DMS153 treated with DMSO at 0.1 percent for 48 hours (cell line): ENCODE results near the gene AGAP1.
A peak's percentile ranks its signal among the peaks of the same experiment; 100 is the strongest.

ENCODE experiments used
- DNase-seq: peaks from one replicate; lab custom pipeline; 2025; ENCODE audit not compliant: unreplicated experiment; lab: John Stamatoyannopoulos, UW

The AGAP1 gene

DNA sequence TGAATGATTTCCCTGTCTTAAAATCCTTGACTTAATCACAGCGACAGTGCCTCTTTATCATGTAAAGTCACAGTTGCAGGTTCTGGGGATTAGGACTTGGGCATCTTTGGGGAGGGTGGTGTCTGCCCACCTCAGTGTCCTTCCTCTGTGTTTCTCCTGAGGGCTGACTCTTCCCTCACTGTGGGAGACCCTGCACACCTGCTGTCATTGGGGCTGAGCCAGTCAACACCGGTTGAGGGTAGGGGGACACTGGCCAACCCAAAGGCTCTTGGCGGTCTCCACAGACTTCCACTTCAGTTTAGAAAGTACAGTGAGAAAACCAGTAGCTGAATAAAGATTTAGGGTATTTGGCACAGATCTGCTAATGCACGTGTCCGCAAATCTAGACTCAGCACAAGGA, 36.9 kb downstream of the AGAP1 start:
- no peak for DNase-seq

GRCh38 chr2:235532307-235532706, 38.5 kb downstream of the AGAP1 start:
- no peak for DNase-seq

GRCh38 chr2:235533198-235533597, 39.4 kb downstream of the AGAP1 start:
- DNase-seq, result no peak

DNA sequence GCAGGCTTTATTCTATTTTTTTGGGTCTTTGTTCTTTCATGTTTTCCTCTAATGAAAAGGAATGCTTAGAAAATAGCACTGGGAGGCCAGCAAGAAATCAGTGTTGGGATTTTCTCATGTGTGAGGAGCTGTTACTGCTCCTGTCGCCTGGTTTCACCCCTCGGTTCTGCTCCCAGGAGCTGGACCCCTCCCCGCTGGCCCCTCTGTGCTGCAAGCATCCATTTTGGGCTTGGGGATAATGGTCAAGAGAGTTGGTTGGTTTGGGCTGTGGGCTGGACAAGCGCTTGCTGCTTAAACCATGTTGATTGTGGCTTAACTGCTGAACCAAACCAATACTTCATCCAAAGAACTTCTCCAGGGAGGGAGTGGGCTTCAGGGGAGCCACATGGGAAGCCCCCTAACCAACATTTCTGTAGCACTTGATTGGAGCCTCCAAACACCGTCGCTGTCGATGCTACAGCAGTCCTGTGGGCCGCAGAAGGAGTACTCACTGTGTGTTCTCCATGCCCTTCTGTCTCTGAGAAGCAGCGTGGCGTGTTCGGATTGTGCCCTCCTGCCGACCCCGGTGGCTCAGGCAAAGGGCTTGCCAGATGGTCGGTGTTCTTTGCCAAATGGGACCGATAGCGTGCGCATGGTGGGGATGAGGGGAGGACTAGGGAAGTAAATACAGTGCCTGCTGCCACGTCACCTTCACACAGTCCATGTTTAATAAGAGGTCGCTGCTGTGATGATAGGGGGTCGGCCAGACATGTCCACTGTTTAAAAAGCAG, 40.0 kb downstream of the AGAP1 start:
- no peak for DNase-seq

- peak; percentile 39 for DNase-seq
These were observed 41.0 kb downstream of the AGAP1 start for GRCh38 chr2:235534678-235535422.

GRCh38 chr2:235535423-235536130, 41.7 kb downstream of the AGAP1 start:
- DNase-seq, result no peak

DNA sequence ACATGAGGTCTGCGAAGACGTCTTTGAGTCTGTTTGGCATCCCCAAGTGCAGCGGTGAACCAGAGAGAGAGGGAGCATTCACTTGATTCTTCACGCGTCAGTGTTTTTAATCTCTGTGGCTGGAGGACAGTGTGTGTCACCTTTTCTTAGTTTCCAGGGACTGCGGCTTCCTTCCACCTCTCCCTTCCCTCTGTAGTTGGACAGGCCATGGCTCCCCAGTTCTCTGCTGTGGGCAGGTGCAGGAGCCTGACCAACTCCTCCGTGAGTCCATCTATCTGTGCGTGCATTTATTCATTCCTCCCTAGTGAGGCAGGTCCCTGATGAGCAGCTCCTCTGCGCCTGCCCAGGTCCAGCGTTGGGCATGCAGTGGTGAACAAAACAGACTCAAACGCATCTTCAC, 42.9 kb downstream of the AGAP1 start:
- no peak for DNase-seq

DNA sequence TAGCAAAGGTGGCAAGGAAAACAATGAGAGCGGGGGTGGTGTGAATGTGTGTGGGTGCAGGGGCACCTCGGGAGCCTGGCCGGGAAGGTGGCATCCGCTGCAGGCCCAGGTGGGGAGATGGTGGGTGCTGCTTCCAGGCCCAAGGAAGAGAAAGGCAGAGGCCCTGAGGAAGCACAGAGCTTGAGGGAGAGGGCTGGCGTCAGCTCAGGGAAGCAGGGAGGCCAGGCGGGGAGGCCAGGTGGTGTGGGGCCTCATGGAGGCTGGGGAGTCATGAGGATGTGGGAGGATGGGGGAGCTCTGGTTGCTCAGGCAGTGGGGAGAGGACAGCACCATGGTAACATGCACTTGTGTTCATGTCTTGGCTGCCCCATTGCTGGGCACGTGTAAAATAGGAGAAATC, 43.3 kb downstream of the AGAP1 start:
- no peak for DNase-seq

- DNase-seq, result no peak
These were observed 43.7 kb downstream of the AGAP1 start for GRCh38 chr2:235537587-235537986.

- DNase-seq, result no peak
These were observed 44.3 kb downstream of the AGAP1 start for GRCh38 chr2:235538144-235538639.

DNA sequence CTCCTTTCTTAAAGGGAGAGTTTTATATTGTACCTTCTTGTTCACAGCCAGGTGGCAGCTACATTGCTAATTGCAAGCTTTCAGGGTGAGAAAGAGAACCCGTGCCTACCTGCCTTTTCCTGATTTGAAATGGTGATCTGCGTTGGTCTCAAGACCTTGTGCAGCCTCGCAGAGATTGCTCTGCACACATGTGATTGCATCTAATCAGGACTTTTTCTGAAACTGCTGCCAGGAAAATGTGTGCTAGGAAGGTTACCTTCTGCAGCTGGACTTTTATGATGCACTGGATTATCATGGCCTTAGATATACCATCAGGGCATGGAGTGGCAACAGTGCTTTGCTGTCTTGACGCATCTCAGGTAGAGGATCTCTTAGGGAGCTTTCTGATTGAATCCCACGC, 45.1 kb downstream of the AGAP1 start:
- no peak for DNase-seq

- no peak for DNase-seq
These were observed 45.9 kb downstream of the AGAP1 start for GRCh38 chr2:235539773-235540172.

GRCh38 chr2:235541016-235541415, 47.2 kb downstream of the AGAP1 start:
- DNase-seq, result no peak

DNA sequence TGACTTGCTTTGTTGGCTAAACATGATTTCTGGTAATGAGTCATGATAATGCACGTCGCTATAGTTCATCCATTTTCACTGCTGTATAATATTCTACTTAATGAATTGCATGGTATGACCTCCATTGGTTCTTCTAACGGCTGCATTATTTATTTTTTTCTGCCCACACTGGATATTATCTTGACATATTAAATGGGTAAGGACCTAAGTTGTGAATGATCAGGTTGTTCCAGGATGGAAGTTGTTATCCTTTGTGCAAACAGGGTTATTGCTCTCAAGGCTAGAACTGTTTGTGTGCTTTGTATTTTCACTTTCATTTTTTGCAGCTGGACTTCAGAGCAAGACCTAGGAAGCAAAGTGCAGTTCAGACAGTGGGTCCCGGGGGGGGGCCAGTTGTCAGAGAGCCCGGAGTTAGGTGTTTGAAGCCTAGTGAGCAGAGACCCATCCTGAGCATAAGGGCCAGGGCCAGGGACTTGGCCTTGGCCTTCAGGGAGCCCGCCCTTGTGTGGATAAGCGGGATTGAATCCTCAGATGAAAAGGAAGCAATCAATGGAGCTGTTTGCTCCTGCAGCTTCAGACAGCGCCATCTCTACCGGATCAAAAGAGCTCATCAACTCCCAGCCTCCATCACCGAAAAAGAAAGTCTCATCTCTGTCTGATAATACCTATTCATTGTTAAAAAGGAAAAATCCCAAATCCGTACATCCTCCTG, 48.2 kb downstream of the AGAP1 start:
- DNase-seq, result no peak

DNA sequence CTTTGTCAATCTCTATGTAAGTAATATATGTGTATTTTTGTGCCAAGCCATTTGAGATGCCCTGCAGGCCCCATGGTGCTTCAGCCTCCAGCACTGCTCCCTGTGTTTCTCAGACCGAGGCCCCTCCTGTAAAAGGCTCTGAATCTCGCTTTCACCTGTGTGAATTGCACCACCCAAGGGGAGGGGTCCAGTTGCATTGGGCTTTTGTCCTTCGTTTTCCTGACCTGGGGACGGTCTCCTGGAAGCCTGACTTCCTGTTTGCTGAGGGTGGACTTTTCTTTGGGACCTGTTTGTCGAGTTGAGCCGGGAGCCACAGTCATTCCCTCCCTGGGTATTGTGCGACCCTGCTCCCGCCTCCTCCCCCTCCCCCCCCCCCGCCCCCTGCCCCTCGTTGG, 48.9 kb downstream of the AGAP1 start:
- peak; percentile 83 for DNase-seq

- no peak for DNase-seq
These were observed 49.4 kb downstream of the AGAP1 start for GRCh38 chr2:235543128-235543750.

GRCh38 chr2:235543851-235544688, 50.2 kb downstream of the AGAP1 start:
- DNase-seq, result no peak

DNA sequence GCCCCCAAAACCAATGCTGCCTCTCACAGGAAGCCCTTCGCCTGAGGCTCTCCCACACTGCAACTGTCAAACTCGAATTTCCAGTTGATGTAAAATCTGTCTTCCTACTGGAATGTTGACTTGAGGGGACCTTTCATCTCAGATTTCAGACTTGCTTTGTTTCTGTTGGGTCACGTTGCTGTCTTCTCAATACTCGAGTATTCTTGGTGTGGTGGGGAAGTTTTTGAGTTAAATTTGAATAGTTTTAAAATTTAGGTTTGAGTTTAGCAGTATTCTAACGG, 50.8 kb downstream of the AGAP1 start:
- DNase-seq, result no peak

DNA sequence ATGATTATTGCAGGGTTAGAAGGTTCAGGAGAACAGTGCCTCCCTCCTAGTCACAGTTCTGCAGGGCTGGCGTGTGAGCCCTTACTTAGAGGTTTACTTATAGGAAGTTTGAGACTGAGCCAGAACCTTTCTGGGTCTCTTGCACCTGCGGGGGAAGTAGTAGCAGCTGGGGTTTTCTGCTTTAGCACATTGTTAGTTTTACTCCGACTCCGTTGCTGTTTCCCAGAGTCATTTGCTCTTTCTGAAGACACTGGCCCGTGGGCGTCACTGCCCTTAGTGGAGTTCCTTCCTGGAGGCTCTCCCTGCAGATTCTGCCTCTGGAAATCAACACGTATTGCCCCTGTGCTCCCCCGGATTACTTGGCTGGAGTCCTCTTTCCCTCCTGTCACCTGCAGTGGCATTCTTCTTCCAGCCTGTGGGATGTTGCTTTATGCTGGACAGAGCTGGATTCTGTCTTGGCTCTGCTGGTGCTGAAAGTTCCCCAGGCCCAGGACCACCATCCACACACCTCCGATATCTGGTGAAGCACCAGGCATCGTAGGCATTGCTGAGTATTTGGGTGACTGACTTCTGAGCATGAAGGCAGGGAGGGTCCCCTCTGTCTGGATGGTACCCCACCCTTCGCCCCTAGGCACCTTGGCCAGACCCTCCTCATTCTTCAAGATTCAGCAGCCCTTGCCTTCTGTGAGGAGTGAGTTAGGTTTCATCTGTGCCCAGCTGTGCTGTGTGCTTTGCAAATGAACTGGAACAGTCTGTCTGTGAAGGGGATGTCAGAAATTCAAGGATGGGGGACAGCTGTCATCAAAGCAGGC, 51.7 kb downstream of the AGAP1 start:
- no peak for DNase-seq
